NCI-H510A treated with DMSO at 0.1 percent for 48 hours (cell line): Measurements from ENCODE around the gene FBXO30.

Experiments used
- DNase-seq: peaks from one replicate; lab custom pipeline; 2025; lab: John Stamatoyannopoulos, UW

FBXO30 gene

GRCh38 chr6:145816392-145816791 lies 1.8 kb upstream of the FBXO30 start:
- DNase-seq, result peak; percentile 23

GRCh38 chr6:145815309-145816274 lies 997 bp upstream of the FBXO30 start:
- DNase-seq, result peak; percentile 23

- DNase-seq, result no peak
Observed at GRCh38 chr6:145814035-145814500, 527 bp downstream of the FBXO30 start.

GRCh38 chr6:145813285-145814034 lies 1.1 kb downstream of the FBXO30 start:
- DNase-seq, result no peak

- DNase-seq, result no peak
Observed at GRCh38 chr6:145811741-145812140, 2.9 kb downstream of the FBXO30 start.

- no peak for DNase-seq
Observed at GRCh38 chr6:145809785-145810184, 4.8 kb downstream of the FBXO30 start.

- no peak for DNase-seq
Observed at GRCh38 chr6:145809211-145809610, 5.4 kb downstream of the FBXO30 start.

- no peak for DNase-seq
Observed at GRCh38 chr6:145808239-145808638, 6.4 kb downstream of the FBXO30 start.

- DNase-seq, result no peak
Observed at GRCh38 chr6:145802141-145802540, 12.5 kb downstream of the FBXO30 start.

GRCh38 chr6:145801021-145801420 lies 13.6 kb downstream of the FBXO30 start:
- DNase-seq, result no peak

GRCh38 chr6:145798530-145798929 lies 16.1 kb downstream of the FBXO30 start:
- no peak for DNase-seq

- no peak for DNase-seq
Observed at GRCh38 chr6:145789443-145789842, 25.2 kb downstream of the FBXO30 start.

- DNase-seq, result no peak
Observed at GRCh38 chr6:145787688-145788087, 26.9 kb downstream of the FBXO30 start.

GRCh38 chr6:145784683-145785082 lies 29.9 kb downstream of the FBXO30 start:
- DNase-seq, result no peak

GRCh38 chr6:145783796-145784195 lies 30.8 kb downstream of the FBXO30 start:
- no peak for DNase-seq

- no peak for DNase-seq
Observed at GRCh38 chr6:145772846-145773245, 41.7 kb downstream of the FBXO30 start.

- no peak for DNase-seq
Observed at GRCh38 chr6:145765449-145765848, 49.1 kb downstream of the FBXO30 start.

GRCh38 chr6:145763742-145764141 lies 50.9 kb downstream of the FBXO30 start:
- DNase-seq, result no peak

GRCh38 chr6:145761584-145761983 lies 53.0 kb downstream of the FBXO30 start:
- DNase-seq, result no peak

- DNase-seq, result no peak
Observed at GRCh38 chr6:145758113-145758512, 56.5 kb downstream of the FBXO30 start.

- no peak for DNase-seq
Observed at GRCh38 chr6:145756170-145756662, 58.4 kb downstream of the FBXO30 start.

- no peak for DNase-seq
Observed at GRCh38 chr6:145755682-145756081, 58.9 kb downstream of the FBXO30 start.

GRCh38 chr6:145752638-145753037 lies 62.0 kb downstream of the FBXO30 start:
- DNase-seq, result no peak
